Tibial artery (tissue), 4 donors: ENCODE data around the gene SLC4A5.

Source experiments
- DNase-seq, 2 donors: peaks; one replicate each; pipeline ENCODE4 v3.0.0-alpha.2; 2019
- H3K27ac ChIP-seq, 2 donors: fragments of 200-600 bp; sonication (generic) in 1 of 2; 1 replicate in 1 of 2; 2 replicates in 1 of 2; pipeline ENCODE4 v1.5.1; 2018 to 2019; ENCODE audit warnings: mild to moderate bottlenecking in 1 of 2
- H3K27me3 ChIP-seq, 2 donors: fragments of 200-600 bp; sonication (generic) in 1 of 2; one replicate each; pipeline versions ENCODE4 v1.5.1 to v1.6.0; 2016 to 2019
- H3K36me3 ChIP-seq, 3 donors: fragments of 200-600 bp; sonication (generic) in 2 of 3; one replicate each; pipeline ENCODE4 v1.5.1; 2016 to 2019; ENCODE audit warnings: mild to moderate bottlenecking in 2 of 3
- H3K4me1 ChIP-seq, 4 donors: fragments of 200-600 bp; sonication (generic) in 2 of 4; 1 replicate in 3 of 4; 2 replicates in 1 of 4; pipeline ENCODE4 v1.5.1; 2016 to 2019
- H3K4me3 ChIP-seq, 2 donors: fragments of 200-600 bp; sonication (generic) in 1 of 2; 1 replicate in 1 of 2; 2 replicates in 1 of 2; pipeline ENCODE4 v1.5.1; 2018 to 2019; ENCODE audit warnings: mild to moderate bottlenecking in 2 of 2
- H3K9me3 ChIP-seq, 3 donors: fragments of 200-600 bp; sonication (generic) in 1 of 3; one replicate each; pipeline ENCODE4 v1.5.1; 2016 to 2019
- CTCF ChIP-seq, 2 experiments: fragments of 200-600 bp in 1 of 2; fragments of 450-650 bp in 1 of 2; IDR thresholded peaks; one replicate each; pipeline ENCODE4 v1.5.1; 2017 to 2019; ENCODE audit warnings: antibody characterized with exemption in 2 of 2, mild to moderate bottlenecking in 1 of 2, moderate library complexity in 1 of 2
- intact Hi-C: fragments of 100-400 bp; cut with DNase I; formaldehyde crosslinking; loops from one replicate; pipeline ENCODE4 v1.15.0; 2023; ENCODE audit warnings: low total_unique reads

The SLC4A5 gene

GRCh38 chr2:74367789-74368188 lies 24.6 kb upstream of the SLC4A5 start:
- Histone ChIP-seq H3K27ac (no peak overlapping the region), H3K36me3 (peaks cover 83 to 98% (median 89%) of the 10 kb centered on the region in 3 donors), H3K4me3 (no peak overlapping the region), H3K27me3 (no peaks in the 10 kb centered on the region), H3K4me1 (peaks cover 0 to under 1% (median 0%) of the 10 kb centered on the region in 4 donors), H3K9me3 (no peaks in the 10 kb centered on the region)
- intact Hi-C loops = no loop called here
- DNase-seq = no peak
- no peak for TF ChIP-seq CTCF (IDR thresholded peaks at IDR 0.05)

- Histone ChIP-seq H3K27me3 (no peaks in the 10 kb centered on the region), H3K9me3 (no peaks in the 10 kb centered on the region), H3K36me3 (peaks cover 97 to 100% (median 100%) of the 10 kb centered on the region in 3 donors), H3K4me1 (no peaks in the 10 kb centered on the region), H3K4me3 (no peak overlapping the region), H3K27ac (no peak overlapping the region)
- TF ChIP-seq CTCF (IDR thresholded peaks at IDR 0.05) = no peak
- DNase-seq = no peak
- intact Hi-C loops = no loop called here
Measured at GRCh38 chr2:74366036-74366435, 22.8 kb upstream of the SLC4A5 start.

- H3K36me3 ChIP-seq = peaks cover 97 to 100% (median 100%) of the 10 kb centered on the region in 3 donors
- intact Hi-C loops = no loop called here
- no peaks in the 10 kb centered on the region for H3K9me3 ChIP-seq
- no peak for TF ChIP-seq CTCF (IDR thresholded peaks at IDR 0.05)
- H3K27me3 ChIP-seq = no peaks in the 10 kb centered on the region
- H3K4me1 ChIP-seq = no peaks in the 10 kb centered on the region
- no peak overlapping the region for H3K27ac ChIP-seq
- no peak overlapping the region for H3K4me3 ChIP-seq
- no peak for DNase-seq
Measured at GRCh38 chr2:74364533-74365505, 21.6 kb upstream of the SLC4A5 start.

- Histone ChIP-seq H3K4me3 (no peak overlapping the region), H3K9me3 (no peaks in the 10 kb centered on the region), H3K27me3 (no peaks in the 10 kb centered on the region), H3K36me3 (peaks cover 71 to 99% (median 98%) of the 10 kb centered on the region in 3 donors), H3K4me1 (no peaks in the 10 kb centered on the region), H3K27ac (no peak overlapping the region)
- no peak for DNase-seq
- intact Hi-C loops = no loop called here
- no peak for TF ChIP-seq CTCF (IDR thresholded peaks at IDR 0.05)
Measured at GRCh38 chr2:74361327-74361726, 18.1 kb upstream of the SLC4A5 start.

- no peaks in the 10 kb centered on the region for H3K4me1 ChIP-seq
- no peak overlapping the region for H3K4me3 ChIP-seq
- intact Hi-C loops = no loop called here
- no peak overlapping the region for H3K27ac ChIP-seq
- no peaks in the 10 kb centered on the region for H3K9me3 ChIP-seq
- DNase-seq = no peak
- no peaks in the 10 kb centered on the region for H3K27me3 ChIP-seq
- TF ChIP-seq CTCF (IDR thresholded peaks at IDR 0.05) = no peak
- peaks cover 41 to 68% (median 68%) of the 10 kb centered on the region in 3 donors for H3K36me3 ChIP-seq
Measured at GRCh38 chr2:74357627-74358026, 14.4 kb upstream of the SLC4A5 start.
